Kidney (tissue), 14 donors: ENCODE measurements around the gene ZNF664. TPM values are rescaled to one million over a fixed set of nuclear protein-coding genes. Genes with fewer than 3 reads are reported as not detected.

ENCODE experiments used
- DNase-seq, 5 donors: peaks; one replicate each; pipeline ENCODE4 v3.0.0-alpha.2; 2013 to 2020
- FAIRE-seq: peaks from 2 replicates; lab custom pipeline; 2012; peaks lifted over from hg19 to GRCh38; lab: Jason Lieb, UNC
- H3K27ac ChIP-seq, 2 donors: one replicate each; pipeline ENCODE4 v1.7.0; 2013; ENCODE audit warnings: low read depth in 2 of 2, low read length in 2 of 2, inconsistent platforms in 1 of 2
- H3K27me3 ChIP-seq: one replicate; pipeline ENCODE4 v1.7.1; 2013; ENCODE audit warnings: low read length, inconsistent platforms; ENCODE audit not compliant: control insufficient read depth, insufficient read depth
- H3K36me3 ChIP-seq, 3 donors: one replicate each; pipeline versions ENCODE4 v1.7.0 to v1.7.1; 2013; ENCODE audit warnings: low read length in 3 of 3, control low read depth in 1 of 3, inconsistent platforms in 1 of 3; ENCODE audit not compliant: insufficient read depth in 3 of 3, control insufficient read depth in 2 of 3
- H3K4me1 ChIP-seq, 3 donors: one replicate each; pipeline versions ENCODE4 v1.7.0 to v1.7.1; 2013; ENCODE audit warnings: low read length in 3 of 3, inconsistent platforms in 1 of 3, low read depth in 1 of 3; ENCODE audit not compliant: control insufficient read depth in 2 of 3, insufficient read depth in 2 of 3
- H3K4me3 ChIP-seq, 3 donors: one replicate each; pipeline versions ENCODE4 v1.7.0 to v1.8.1; 2013; ENCODE audit warnings: low read length in 3 of 3, control low read depth in 1 of 3, inconsistent platforms in 1 of 3
- H3K9ac ChIP-seq, 3 donors: one replicate each; pipeline versions ENCODE4 v1.7.0 to v1.7.1; 2013; ENCODE audit warnings: low read length in 3 of 3, control low read depth in 1 of 3, inconsistent platforms in 1 of 3
- H3K9me3 ChIP-seq, 3 donors: one replicate each; pipeline versions ENCODE4 v1.7.0 to v1.7.1; 2013; ENCODE audit warnings: low read length in 3 of 3, control low read depth in 1 of 3, inconsistent platforms in 1 of 3; ENCODE audit not compliant: control insufficient read depth in 2 of 3, insufficient read depth in 1 of 3
- CTCF ChIP-seq: IDR thresholded peaks from 3 replicates; pipeline ENCODE4 v1.5.1; 2012; ENCODE audit warnings: mild to moderate bottlenecking, moderate library complexity, borderline replicate concordance; ENCODE audit not compliant: insufficient read depth; ENCODE audit errors: extremely low read depth
- intact Hi-C: fragments of 100-400 bp; cut with DNase I; formaldehyde crosslinking; loops from one replicate; pipeline ENCODE4 v1.11.1; 2022
- polyA plus RNA-seq: library from polyadenylated mRNA; stranded (reverse); fragments of 350-450 nt; fragmentation: Illumina TruSeq; extraction: RNeasy Lipid Tissue Mini Kit (QIAGEN cat#74804); gene quantifications from one replicate; pipeline ENCODE4 v1.2.3, GENCODE V29; 2014; ENCODE audit warnings: low read depth, low replicate concordance; ENCODE audit not compliant: insufficient read depth
- total RNA-seq: library from RNA; stranded (reverse); fragmentation: NEBNext Ultra II Directional; extraction: Animal tissue kit (Norgen Biotek cat#: 25700); gene quantifications from one replicate; pipeline ENCODE4 v1.2.1, GENCODE V29; 2021
- donor health status: control.
- donor health status: control.
- donor health status: control.
- donor health status: control.
- donor health status: control.
- donor health status: DM: yes; HTN: yes; CAD: no.
- donor health status: Normal renal cell carcinoma (clear cell type).

ZNF664 gene
- total and polyA plus RNA-seq, 2 donors from 2014 or later: 44.9 to 104 TPM

GRCh38 chr12:124041907-124042306 lies 68.9 kb downstream of the ZNF664 start:
- H3K9ac ChIP-seq: no peak overlapping the region
- H3K9me3 ChIP-seq: no peaks in the 10 kb centered on the region
- DNase-seq (no peak), FAIRE-seq (no peak)
- H3K36me3 ChIP-seq: no peaks in the 10 kb centered on the region
- no peak overlapping the region for H3K4me3 ChIP-seq
- H3K27ac ChIP-seq: no peak overlapping the region
- no peak for TF ChIP-seq CTCF
- H3K27me3 ChIP-seq: no peaks in the 10 kb centered on the region
- intact Hi-C loops: no loop called here
- H3K4me1 ChIP-seq: no peaks in the 10 kb centered on the region

- H3K4me3 ChIP-seq: no peak overlapping the region
Observed at GRCh38 chr12:124044021-124044420, 71.0 kb downstream of the ZNF664 start.

GRCh38 chr12:124044809-124045321 lies 71.8 kb downstream of the ZNF664 start:
- Histone ChIP-seq H3K9me3 (peaks cover 0 to 11% (median 5%) of the 10 kb centered on the region in 3 donors), H3K36me3 (no peaks in the 10 kb centered on the region), H3K27ac (no peak overlapping the region), H3K4me3 (no peak overlapping the region), H3K9ac (no peak overlapping the region), H3K27me3 (no peaks in the 10 kb centered on the region), H3K4me1 (peaks cover 0 to 2% (median 0%) of the 10 kb centered on the region in 3 donors)
- intact Hi-C loops: no loop called here
- FAIRE-seq: no peak
- DNase-seq: no peak
- TF ChIP-seq CTCF: no peak

More at GRCh38 chr12:124044021-124044420, 71.0 kb downstream of the ZNF664 start:
- intact Hi-C loops: no loop called here
- H3K27ac ChIP-seq: no peak overlapping the region
- no peaks in the 10 kb centered on the region for H3K36me3 ChIP-seq
- H3K4me1 ChIP-seq: no peaks in the 10 kb centered on the region
- TF ChIP-seq CTCF: no peak
- no peaks in the 10 kb centered on the region for H3K27me3 ChIP-seq
- H3K9me3 ChIP-seq: peaks cover 0 to 11% (median 5%) of the 10 kb centered on the region in 3 donors
- H3K9ac ChIP-seq: no peak overlapping the region
- no peak for FAIRE-seq
- no peak for DNase-seq
